Endodermal cell (in vitro differentiated cells): ENCODE data around the gene WDFY3. TPM values are rescaled to one million over a fixed set of nuclear protein-coding genes. Genes with fewer than 3 reads are reported as not detected.

Source experiments
- DNase-seq: peaks from one replicate; pipeline ENCODE4 v3.0.0-alpha.2; 2017
- H3K27ac ChIP-seq: 2 replicates; pipeline ENCODE4 v1.5.1; 2013; ENCODE audit warnings: mild to moderate bottlenecking, low read depth, low read length, moderate library complexity
- H3K27me3 ChIP-seq: 2 replicates; pipeline ENCODE4 v1.6.1; 2013; ENCODE audit warnings: mild to moderate bottlenecking, low read length, moderate library complexity; ENCODE audit not compliant: insufficient read depth, control insufficient read depth, poor library complexity, severe bottlenecking
- H3K36me3 ChIP-seq: 2 replicates; pipeline ENCODE4 v1.7.0; 2013; ENCODE audit warnings: mild to moderate bottlenecking, low read length, moderate library complexity; ENCODE audit not compliant: control insufficient read depth, insufficient read depth
- H3K4me1 ChIP-seq: one replicate; pipeline ENCODE4 v1.7.0; 2013; ENCODE audit warnings: low read length; ENCODE audit not compliant: control insufficient read depth, insufficient read depth
- H3K4me3 ChIP-seq: 2 replicates; pipeline ENCODE4 v1.5.1; 2013; ENCODE audit warnings: mild to moderate bottlenecking, low read length, moderate library complexity
- H3K9ac ChIP-seq: 2 replicates; pipeline ENCODE4 v1.6.1; 2013; ENCODE audit warnings: mild to moderate bottlenecking, low read length, moderate library complexity; ENCODE audit not compliant: poor library complexity, severe bottlenecking; ENCODE audit errors: extremely low read depth
- H3K9me3 ChIP-seq: 2 replicates; pipeline ENCODE4 v1.6.1; 2013; ENCODE audit warnings: mild to moderate bottlenecking, low read length, moderate library complexity; ENCODE audit not compliant: control insufficient read depth
- H3K27ac Mint-ChIP-seq: 2 replicates; pipeline ENCODE4 v1.8.0; 2020; ENCODE audit warnings: mixed read lengths
- H3K27me3 Mint-ChIP-seq: 2 replicates; pipeline ENCODE4 v1.8.0; 2021; ENCODE audit warnings: mild to moderate bottlenecking, mixed read lengths; ENCODE audit not compliant: insufficient read depth
- H3K36me3 Mint-ChIP-seq: 2 replicates; pipeline ENCODE4 v1.8.0; 2020; ENCODE audit warnings: low read depth, mixed read lengths
- H3K4me1 Mint-ChIP-seq: 2 replicates; pipeline ENCODE4 v1.8.0; 2020; ENCODE audit warnings: mixed read lengths
- H3K4me3 Mint-ChIP-seq: 2 replicates; pipeline ENCODE4 v1.8.0; 2020; ENCODE audit warnings: mild to moderate bottlenecking, moderate library complexity, mixed read lengths
- H3K9me3 Mint-ChIP-seq: 2 replicates; pipeline ENCODE4 v1.8.0; 2020; ENCODE audit warnings: mild to moderate bottlenecking, mixed read lengths
- whole genome bisulfite sequencing, 2 experiments: methylation state at CpG; one replicate each; pipeline versions ENCODE4 v1.1.5 to v1.1.7; 2013; ENCODE audit warnings: missing lambda C conversion rate in 2 of 2, mixed read lengths in 1 of 2; ENCODE audit not compliant: insufficient coverage in 1 of 2, insufficient read length in 1 of 2; 5-methylcytosine and 5-hydroxymethylcytosine counted together
- total RNA-seq, 2 donors: library from RNA; stranded (reverse); fragmentation: NEBNext Ultra II Directional in 1 of 2; extraction: Animal tissue kit (Norgen Biotek cat#: 25700) in 1 of 2; gene quantifications; 2 replicates in 1 of 2; 3 replicates in 1 of 2; pipeline ENCODE4 v1.2.1, GENCODE V29; 2021
- TF ChIP-seq, protein P1 (sequence below): fragments of 200-600 bp; sonication (generic); conservative IDR thresholded peaks from 2 replicates; pipeline ENCODE4 v1.5.0; 2021; ENCODE audit warnings: antibody characterized with exemption, mild to moderate bottlenecking

The WDFY3 gene
- total RNA-seq, 2 donors from 2014 or later = 91.1 to 103 TPM

DNA sequence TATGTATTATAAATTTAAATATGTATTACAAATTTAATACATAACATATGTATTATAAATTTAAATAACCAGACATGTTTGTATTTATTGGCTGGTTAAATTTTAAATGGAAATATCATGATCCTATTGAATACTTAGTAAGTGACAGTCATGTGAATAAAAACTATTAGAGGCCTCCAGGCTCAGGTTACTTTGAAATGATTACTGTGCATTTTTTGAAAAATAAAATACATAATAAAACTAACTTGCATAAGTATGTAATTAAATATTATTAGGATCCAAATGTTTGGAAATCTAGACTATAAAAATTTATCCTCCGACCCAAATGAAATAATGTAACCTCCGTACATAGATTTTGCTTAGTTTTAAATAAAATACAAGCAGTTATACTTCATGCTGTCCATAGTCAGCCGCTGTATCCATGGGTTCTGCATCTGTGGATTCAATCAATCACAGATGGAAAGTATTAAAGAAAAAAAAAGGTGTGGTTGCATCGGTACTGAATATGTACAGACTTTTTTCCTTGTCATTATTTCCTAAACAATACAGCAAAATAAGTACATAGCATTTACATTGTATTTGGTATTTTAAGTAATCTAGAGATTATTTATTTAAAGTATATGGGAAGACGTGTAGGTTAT lies 140.7 kb downstream of the WDFY3 start:
- Histone ChIP-seq H3K27ac (no peak overlapping the region), H3K9me3 (no peaks in the 10 kb centered on the region), H3K9ac (no peak overlapping the region), H3K4me3 (no peak overlapping the region), H3K4me1 (no peaks in the 10 kb centered on the region), H3K36me3 (peaks cover 52% of the 10 kb centered on the region), H3K27me3 (no peaks in the 10 kb centered on the region)
- WGBS, 2 experiments = 95 to 100% methylated on average over 2 to 3 of the region's 5 CpGs
- H3K4me3 Mint-ChIP-seq = no peak overlapping the region
- TF ChIP-seq, protein P1, sequence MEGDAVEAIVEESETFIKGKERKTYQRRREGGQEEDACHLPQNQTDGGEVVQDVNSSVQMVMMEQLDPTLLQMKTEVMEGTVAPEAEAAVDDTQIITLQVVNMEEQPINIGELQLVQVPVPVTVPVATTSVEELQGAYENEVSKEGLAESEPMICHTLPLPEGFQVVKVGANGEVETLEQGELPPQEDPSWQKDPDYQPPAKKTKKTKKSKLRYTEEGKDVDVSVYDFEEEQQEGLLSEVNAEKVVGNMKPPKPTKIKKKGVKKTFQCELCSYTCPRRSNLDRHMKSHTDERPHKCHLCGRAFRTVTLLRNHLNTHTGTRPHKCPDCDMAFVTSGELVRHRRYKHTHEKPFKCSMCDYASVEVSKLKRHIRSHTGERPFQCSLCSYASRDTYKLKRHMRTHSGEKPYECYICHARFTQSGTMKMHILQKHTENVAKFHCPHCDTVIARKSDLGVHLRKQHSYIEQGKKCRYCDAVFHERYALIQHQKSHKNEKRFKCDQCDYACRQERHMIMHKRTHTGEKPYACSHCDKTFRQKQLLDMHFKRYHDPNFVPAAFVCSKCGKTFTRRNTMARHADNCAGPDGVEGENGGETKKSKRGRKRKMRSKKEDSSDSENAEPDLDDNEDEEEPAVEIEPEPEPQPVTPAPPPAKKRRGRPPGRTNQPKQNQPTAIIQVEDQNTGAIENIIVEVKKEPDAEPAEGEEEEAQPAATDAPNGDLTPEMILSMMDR = no peak
- peaks cover 5% of the 10 kb centered on the region for H3K4me1 Mint-ChIP-seq
- H3K27me3 Mint-ChIP-seq = no peaks in the 10 kb centered on the region
- no peaks in the 10 kb centered on the region for H3K9me3 Mint-ChIP-seq
- DNase-seq = no peak
- H3K27ac Mint-ChIP-seq = no peak overlapping the region
- H3K36me3 Mint-ChIP-seq = peaks cover 20% of the 10 kb centered on the region

DNA sequence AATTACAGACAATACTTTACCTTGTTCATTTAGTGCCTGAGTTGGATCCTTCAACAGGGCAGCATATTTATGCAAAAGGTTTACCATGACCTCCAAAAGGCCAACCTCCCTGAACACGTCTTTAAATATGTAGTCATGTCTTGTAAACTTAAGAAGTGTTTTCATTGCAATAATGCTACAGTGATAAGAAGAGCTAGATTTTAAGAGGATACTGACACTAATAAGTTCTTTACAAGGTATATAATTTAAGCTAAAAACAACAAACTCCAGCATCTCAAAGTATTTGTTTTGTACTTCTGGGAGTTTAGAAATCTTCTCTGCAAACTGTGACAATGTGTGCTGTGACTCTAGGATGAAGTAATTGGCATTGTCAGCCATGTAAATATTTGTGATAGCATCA lies 145.4 kb downstream of the WDFY3 start:
- TF ChIP-seq, protein P1 = no peak
- H3K27ac Mint-ChIP-seq = no peak overlapping the region
- peaks cover 5% of the 10 kb centered on the region for H3K4me1 Mint-ChIP-seq
- H3K4me3 ChIP-seq = no peak overlapping the region
- no peak for DNase-seq
- H3K27me3 Mint-ChIP-seq = no peaks in the 10 kb centered on the region
- 100% methylated on average over 1 of the region's 1 CpG for WGBS, 2 experiments
- peaks cover 15% of the 10 kb centered on the region for H3K36me3 Mint-ChIP-seq
- H3K27ac ChIP-seq = no peak overlapping the region
- H3K9me3 Mint-ChIP-seq = no peaks in the 10 kb centered on the region
- peaks cover 63% of the 10 kb centered on the region for H3K36me3 ChIP-seq
- no peak overlapping the region for H3K9ac ChIP-seq
- no peaks in the 10 kb centered on the region for H3K4me1 ChIP-seq
- H3K27me3 ChIP-seq = no peaks in the 10 kb centered on the region
- no peak overlapping the region for H3K4me3 Mint-ChIP-seq
- no peaks in the 10 kb centered on the region for H3K9me3 ChIP-seq

DNA sequence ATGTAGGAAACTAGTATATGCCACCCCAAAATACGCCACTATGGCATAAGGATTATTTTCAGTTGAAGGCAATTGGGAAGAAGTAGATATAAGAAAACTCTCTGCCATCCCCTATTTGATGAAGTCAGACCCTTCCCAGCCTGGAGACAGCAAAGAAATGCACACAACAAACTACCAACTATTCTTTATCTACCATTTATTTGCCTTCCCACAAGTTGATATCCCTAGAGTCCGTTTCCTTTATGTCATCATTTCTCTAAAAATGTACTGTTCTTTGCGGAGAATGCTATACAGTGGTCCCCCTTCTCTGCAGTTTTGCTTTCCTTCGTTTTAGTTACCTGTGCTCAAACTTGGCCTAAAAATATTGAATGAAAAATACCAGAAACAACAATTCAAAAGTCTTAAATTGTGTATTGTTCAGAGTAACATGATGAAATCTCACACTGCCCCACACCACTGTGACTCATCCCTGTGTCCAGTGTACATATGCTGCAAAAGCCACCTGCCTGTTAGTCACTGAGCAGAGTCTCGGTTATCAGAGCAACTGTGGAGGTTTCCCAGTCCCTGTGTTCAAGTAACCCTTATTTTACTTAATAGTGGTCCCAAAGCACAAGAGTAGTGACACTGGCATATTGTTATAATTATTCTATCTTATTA lies 152.3 kb downstream of the WDFY3 start:
- Histone ChIP-seq H3K27me3 (no peaks in the 10 kb centered on the region), H3K9me3 (no peaks in the 10 kb centered on the region), H3K9ac (no peak overlapping the region), H3K36me3 (peaks cover 77% of the 10 kb centered on the region), H3K27ac (no peak overlapping the region), H3K4me1 (no peaks in the 10 kb centered on the region), H3K4me3 (no peak overlapping the region)
- Mint-ChIP-seq H3K4me3 (no peak overlapping the region), H3K9me3 (no peaks in the 10 kb centered on the region), H3K4me1 (no peaks in the 10 kb centered on the region), H3K27me3 (no peaks in the 10 kb centered on the region), H3K36me3 (peaks cover 14% of the 10 kb centered on the region), H3K27ac (peak overlapping the region; percentile 10)
- no peak for DNase-seq
- 90 to 92% methylated on average over 2 to 5 of the region's 5 CpGs for WGBS, 2 experiments
- TF ChIP-seq, protein P1 = no peak
